RWPE1 (cell line): ENCODE data around the gene HIVEP3.

ENCODE experiments used
- CTCF ChIA-PET: fragments of 350-600 bp; sonication (Branson Sonifier 250); formaldehyde crosslinking; extraction: SDS; loops from one replicate; lab custom pipeline; 2021; lab: Yijun Ruan, JAX
- POLR2A ChIA-PET: fragments of 400-600 bp; formaldehyde crosslinking; extraction: SDS; loops from one replicate; lab custom pipeline; 2020; ENCODE audit warnings: antibody characterized with exemption; ENCODE audit not compliant: low non-redundant PET; lab: Yijun Ruan, JAX
- DNase-seq: peaks from one replicate; pipeline ENCODE4 v3.0.0; 2012; ENCODE audit warnings: low spot score
- H3K27ac ChIP-seq: fragments of 450-650 bp; 2 replicates; pipeline ENCODE4 v1.5.1; 2017
- TF ChIP-seq, protein P1 (sequence below): fragments of 450-650 bp; conservative IDR thresholded peaks from 2 replicates; pipeline ENCODE4 v1.5.1; 2017; ENCODE audit warnings: low read depth, mild to moderate bottlenecking

The HIVEP3 gene

DNA sequence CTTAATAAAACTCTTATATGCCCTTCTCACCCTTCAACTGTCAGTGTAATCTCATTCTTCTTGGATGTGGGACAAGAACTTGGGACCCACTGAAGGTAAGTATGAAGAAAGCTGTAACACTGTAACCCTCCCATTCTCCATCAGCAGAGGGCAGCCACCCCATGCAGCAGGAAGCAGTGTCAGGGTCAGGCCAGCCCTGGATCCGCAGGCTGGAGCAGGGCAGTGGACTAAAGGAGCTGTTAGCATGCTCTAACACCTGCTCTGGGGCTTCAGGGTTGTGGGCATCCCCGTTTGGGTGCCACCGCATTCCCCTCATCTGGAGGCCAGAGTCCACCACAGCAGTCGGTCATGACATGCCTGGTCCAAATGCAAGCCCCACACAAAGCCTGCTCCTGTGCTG lies 156.5 kb downstream of the HIVEP3 start:
- DNase-seq, result no peak
- ChIA-PET CTCF (no interaction called here), POLR2A (interaction anchor here (0.6 kb wide), 1 partner anchor 366 kb away, joined by 3 read pairs; no protein-coding TSS in a partner anchor)
- TF ChIP-seq, protein P1, sequence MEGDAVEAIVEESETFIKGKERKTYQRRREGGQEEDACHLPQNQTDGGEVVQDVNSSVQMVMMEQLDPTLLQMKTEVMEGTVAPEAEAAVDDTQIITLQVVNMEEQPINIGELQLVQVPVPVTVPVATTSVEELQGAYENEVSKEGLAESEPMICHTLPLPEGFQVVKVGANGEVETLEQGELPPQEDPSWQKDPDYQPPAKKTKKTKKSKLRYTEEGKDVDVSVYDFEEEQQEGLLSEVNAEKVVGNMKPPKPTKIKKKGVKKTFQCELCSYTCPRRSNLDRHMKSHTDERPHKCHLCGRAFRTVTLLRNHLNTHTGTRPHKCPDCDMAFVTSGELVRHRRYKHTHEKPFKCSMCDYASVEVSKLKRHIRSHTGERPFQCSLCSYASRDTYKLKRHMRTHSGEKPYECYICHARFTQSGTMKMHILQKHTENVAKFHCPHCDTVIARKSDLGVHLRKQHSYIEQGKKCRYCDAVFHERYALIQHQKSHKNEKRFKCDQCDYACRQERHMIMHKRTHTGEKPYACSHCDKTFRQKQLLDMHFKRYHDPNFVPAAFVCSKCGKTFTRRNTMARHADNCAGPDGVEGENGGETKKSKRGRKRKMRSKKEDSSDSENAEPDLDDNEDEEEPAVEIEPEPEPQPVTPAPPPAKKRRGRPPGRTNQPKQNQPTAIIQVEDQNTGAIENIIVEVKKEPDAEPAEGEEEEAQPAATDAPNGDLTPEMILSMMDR, result no peak
- H3K27ac ChIP-seq, result no peak overlapping the region

DNA sequence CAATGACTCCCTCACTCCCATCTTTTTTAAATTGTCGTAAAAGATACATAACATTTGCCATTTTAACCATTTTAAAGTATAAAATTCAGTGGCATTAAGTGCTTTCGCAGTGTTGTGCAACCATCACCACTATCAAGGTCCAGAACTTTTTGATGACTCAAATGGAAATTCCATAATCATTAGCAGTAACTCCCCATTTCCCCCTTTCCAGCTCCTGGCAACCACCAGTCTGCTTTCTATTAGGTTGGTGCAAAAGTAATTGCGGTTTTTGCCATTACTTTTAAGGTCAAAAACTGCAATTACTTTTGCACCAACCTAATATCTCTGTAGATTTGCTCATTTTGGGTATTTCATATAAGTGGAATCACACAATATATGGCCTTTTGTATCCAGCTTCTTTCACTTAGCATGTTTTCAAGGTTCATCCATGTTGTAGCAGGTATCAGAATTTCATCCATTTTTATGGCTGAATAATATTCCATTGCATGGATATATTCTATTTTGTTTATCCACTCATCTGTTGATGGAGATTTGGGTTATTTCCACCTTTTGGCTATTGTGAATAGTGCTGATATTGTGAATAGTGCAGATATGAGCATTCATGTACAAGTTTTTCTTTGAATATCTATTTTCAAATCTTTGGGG lies 159.7 kb downstream of the HIVEP3 start:
- TF ChIP-seq, protein P1, result no peak
- peak; percentile 76 for DNase-seq
- ChIA-PET CTCF (no interaction called here), POLR2A (interaction anchor here (0.6 kb wide), 1 partner anchor 64 kb away, joined by 4 read pairs; no protein-coding TSS in a partner anchor)
- H3K27ac ChIP-seq, result no peak overlapping the region

GRCh38 chr1:41758500-41758899 lies 160.2 kb downstream of the HIVEP3 start:
- CTCF ChIA-PET, result no interaction called here
- H3K27ac ChIP-seq, result peak overlapping the region; percentile 54
- no peak for DNase-seq
- TF ChIP-seq, protein P1, result no peak
- POLR2A ChIA-PET, result interaction anchor here (0.6 kb wide), 1 partner anchor 64 kb away, joined by 4 read pairs; no protein-coding TSS in a partner anchor

- no peak for DNase-seq
- H3K27ac ChIP-seq, result no peak overlapping the region
- TF ChIP-seq, protein P1, result no peak
- ChIA-PET POLR2A (no interaction called here), CTCF (no interaction called here)
Observed at GRCh38 chr1:41754540-41754939, 164.2 kb downstream of the HIVEP3 start.

GRCh38 chr1:41752514-41753170 lies 166.1 kb downstream of the HIVEP3 start:
- H3K27ac ChIP-seq, result no peak overlapping the region
- TF ChIP-seq, protein P1, result no peak
- ChIA-PET POLR2A (no interaction called here), CTCF (no interaction called here)
- DNase-seq, result no peak

DNA sequence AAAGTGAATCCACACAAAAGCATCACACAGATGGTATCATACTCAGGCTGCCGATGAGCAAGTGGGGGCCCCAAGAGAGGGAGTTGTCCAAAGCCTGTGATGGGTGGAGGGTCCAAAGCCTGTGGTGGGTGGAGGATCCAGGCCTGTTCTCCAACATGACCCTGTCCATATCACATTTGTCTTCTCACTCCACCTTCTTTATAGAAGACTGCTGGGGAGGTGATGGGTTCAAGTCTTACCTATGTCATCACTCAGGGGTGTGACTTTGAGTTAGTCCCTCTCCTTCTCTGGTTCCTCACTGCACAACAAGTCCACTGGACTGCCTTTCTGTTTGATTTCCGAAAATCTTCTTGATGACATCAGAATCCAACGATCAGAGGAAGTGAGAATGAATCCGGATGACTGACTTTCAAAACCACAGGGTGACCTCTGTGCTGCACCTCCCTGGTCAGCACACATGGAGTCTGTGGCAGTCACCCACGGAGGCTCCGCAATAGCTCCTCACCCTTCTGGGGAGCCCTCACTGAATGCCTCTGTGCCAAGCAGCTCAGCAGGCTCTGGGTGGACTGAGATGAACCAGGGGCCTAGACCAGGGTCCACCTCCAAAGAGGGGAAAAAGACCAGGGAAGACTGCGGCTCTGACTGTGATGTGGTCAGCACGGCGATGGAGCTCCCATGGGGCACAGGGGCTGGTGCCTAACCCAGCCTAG lies 166.8 kb downstream of the HIVEP3 start:
- H3K27ac ChIP-seq, result no peak overlapping the region
- POLR2A ChIA-PET, result no interaction called here
- CTCF ChIA-PET, result no interaction called here
- no peak for DNase-seq
- TF ChIP-seq, protein P1, result no peak
